ENCODE data around the gene ABHD10. TPM values are rescaled to one million over a fixed set of nuclear protein-coding genes. Genes with fewer than 3 reads are reported as not detected.

The ABHD10 gene
- total RNA-seq, 2 donors from 2014 or later = 26.2 to 26.6 TPM

DNA sequence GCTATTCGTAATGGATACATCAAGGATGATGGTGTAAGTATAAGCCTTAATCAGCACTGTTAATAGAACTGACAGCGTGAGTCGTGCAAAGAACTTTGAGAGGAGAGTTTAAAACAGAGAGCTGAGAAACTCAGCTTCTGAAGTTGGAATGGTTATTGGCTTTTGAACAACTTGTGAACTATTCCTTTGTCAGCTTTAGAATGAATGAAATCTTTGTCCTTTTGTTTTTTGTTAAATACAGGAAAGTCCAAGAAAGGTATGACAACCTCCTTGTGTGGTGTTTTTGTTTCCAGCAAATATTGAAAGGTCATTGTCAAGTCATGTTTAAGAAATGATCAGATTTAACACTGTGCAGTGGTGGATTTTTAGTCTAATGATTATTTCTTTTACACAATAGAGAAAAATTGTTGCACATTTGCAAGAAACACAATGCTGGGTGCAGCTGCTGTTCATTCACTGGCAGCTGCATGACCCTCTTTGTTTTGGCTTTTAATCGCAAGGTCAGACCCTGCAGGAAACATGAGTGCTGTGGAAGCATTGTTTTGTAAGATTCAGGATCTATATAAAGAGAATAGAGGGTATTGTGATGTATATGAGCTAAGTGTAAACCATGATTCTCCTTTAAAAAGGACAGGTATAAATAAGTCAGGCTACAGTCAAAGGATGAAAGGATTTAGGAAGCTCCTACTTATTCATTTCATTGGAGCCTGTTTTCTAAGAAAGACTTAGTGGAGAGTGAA, 21.7 kb upstream of the ABHD10 start:
- DNase-seq (no peak), ATAC-seq (no peak)
- intact Hi-C loops (cut with DNase I, micrococcal nuclease) = no loop called here

DNA sequence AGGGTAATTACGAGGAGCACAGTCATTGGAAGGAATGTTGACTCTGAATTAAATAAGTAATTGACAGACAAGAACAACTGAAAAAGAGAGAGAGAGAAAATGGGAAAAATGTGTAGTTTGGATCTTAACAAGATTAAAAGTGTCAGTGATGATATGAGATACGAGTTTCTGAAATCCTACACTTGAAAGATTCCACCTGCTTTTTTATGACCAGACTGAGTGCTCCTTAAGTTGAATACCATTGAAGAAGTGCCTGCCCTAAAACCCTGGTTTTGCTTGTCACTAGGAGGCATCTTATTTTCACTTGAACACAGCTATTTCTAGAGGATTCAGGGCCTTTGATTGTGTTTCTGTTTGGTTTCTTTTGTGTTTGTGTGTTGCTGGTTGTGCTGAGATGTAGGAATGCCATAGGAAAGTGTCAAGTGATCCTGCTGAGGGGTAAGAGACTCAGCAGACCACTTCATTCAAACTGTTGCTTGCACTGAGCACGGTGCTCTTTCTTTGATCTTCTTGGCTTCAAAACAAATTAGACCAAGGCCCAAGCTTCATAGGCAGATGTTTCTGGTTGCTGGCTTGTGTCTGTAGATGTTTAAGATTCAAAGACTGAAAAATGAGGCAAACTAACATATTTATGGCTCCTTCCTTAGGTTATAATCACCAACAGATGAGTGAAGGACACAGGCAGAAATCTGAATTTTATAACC, 17.2 kb upstream of the ABHD10 start:
- DNase-seq (no peak), ATAC-seq (no peak)
- intact Hi-C loops (cut with DNase I, micrococcal nuclease) = loop anchor here in 1 of 2 donors (10.0 kb wide), 1 partner anchor 97 kb away; no protein-coding TSS in a partner anchor

DNA sequence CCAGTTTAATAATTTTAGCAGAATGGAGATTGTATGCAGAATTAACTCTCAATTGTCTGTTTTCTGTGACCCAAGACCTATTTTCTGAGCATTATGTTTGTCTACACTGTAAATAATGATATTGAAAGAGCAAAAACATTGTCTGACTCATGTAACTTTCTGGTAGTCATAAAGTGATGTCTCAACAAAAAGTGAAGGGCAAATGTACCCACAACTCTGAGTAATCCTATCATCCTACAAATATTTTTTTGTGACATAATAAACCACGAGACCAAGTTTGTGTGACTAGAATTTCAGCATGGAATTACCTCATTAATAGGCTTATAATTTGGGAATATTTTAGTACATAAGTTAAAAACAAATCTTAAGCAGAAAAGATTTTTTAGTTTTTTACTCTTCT, 15.4 kb upstream of the ABHD10 start:
- intact Hi-C loops (cut with DNase I, micrococcal nuclease) = loop anchor here in 1 of 2 donors (10.0 kb wide), 1 partner anchor 99 kb away; no protein-coding TSS in a partner anchor
- DNase-seq = no peak
- ATAC-seq = no peak

DNA sequence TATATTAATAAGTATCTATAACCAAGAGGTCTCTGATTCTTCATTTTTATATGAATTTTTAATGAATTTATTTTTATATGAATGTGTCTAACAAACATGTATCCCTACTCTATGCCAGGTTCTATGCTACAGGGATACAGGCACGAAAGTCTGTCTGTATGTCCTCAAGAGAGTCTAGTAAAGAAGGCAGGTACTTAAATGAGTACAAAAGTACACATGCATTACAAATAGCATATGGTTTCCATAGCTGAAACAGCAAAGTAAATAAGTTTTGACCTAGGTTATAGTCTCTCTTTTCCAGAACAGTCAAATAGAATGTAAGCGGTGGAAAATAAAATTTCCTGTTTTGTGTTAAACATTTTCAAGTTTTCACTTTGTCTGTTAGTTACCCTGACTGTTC, 13.3 kb upstream of the ABHD10 start:
- DNase-seq = no peak
- ATAC-seq = peak; percentile 46
- intact Hi-C loops (cut with DNase I, micrococcal nuclease) = loop anchor here in 1 of 2 donors (5.0 to 10.0 kb wide), 2 partner anchors 101 to 298 kb away; no protein-coding TSS in a partner anchor

DNA sequence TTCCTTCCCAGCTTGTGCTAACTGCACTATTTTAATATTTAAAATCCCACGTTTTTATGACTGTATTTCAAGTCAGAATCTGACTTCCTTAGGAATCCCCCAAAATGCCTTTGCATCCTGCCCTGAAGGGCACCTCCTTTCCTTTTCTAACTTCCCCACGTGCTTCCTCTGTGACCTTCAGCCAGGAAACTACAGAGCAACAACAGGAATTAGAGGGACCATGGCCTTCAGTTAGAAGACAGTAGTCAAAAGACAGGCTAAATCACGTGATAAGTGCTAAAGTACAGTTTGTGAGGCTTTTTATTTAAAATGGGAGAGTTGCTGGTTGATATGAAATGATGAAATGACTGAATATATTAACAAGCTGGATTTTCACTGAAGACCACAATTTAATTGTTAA, 11.8 kb upstream of the ABHD10 start:
- ATAC-seq (peak; percentile 42), DNase-seq (no peak)
- intact Hi-C loops (cut with DNase I, micrococcal nuclease) = loop anchor here in 1 of 2 donors (1.0 to 10.0 kb wide), 3 partner anchors 102 to 300 kb away; no protein-coding TSS in a partner anchor

DNA sequence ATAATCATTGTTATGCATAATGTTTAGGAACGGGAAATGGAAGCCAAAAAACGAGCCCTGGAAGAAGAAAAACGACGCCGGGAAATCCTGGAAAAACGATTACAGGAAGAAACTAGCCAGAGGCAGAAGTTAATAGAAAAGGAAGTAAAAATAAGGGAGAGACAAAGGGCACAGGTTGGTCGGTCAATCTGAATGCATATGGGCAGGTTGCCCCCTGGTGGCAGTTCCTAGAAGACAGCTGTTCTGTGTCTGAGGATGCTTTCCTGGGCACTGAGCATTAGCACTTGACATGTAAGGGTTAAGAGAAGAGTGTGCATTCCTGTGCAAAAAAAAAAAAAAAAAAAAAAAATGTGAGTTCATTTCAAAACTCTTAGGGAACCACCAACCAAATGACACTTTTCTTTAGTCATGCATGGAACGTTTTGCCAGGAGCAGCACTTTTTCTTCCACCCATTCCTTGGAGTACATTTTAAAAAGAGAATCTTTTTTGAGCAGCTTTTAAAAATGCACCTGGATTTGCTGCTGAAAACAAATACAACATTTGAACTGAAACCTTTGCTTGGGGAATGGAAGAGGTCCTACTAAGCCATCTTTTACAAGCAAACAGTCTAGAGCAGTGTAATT, 11.1 kb upstream of the ABHD10 start:
- peak; percentile 78 to 94 for DNase-seq
- intact Hi-C loops (cut with DNase I, micrococcal nuclease) = loop anchor here in 1 of 2 donors (1.0 to 10.0 kb wide), 3 partner anchors 103 to 300 kb away; no protein-coding TSS in a partner anchor
- ATAC-seq = peak; percentile 99

DNA sequence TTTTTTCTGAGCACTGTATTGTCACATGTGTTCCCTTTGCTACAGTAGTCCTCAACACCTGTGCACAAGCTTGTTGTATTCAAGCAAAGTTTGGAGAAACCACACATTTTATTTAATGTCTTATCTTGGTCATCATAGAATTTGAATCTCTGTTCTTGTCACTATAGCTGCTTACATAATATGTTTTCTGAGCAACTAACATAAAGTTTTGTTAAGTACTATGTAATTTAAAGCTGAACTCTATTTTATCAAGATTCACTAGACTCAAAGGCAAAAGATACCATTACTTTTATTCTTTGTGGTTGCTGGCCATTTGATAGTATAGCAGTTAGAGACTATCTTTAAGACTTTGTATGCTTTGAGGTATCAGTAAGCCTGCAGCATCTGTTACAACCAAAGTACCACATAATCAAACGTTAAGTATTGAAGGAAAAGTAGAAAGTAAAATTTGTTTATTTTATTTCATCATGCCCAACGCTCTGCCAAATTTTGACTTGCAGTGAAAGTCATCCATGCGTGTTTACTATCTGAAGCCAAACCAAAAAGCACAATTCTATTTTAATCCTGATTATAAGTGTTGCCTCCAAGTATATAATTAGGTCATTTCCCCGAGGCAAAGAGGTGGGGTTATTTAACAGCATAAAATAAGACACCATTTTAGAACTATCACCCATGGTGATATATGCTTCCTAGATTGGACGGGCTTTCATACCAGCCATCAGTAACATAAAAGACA, 10.3 kb upstream of the ABHD10 start:
- ATAC-seq = no peak
- intact Hi-C loops (cut with DNase I, micrococcal nuclease) = loop anchor here in 1 of 2 donors (5.0 to 10.0 kb wide), 2 partner anchors 104 to 301 kb away; no protein-coding TSS in a partner anchor

DNA sequence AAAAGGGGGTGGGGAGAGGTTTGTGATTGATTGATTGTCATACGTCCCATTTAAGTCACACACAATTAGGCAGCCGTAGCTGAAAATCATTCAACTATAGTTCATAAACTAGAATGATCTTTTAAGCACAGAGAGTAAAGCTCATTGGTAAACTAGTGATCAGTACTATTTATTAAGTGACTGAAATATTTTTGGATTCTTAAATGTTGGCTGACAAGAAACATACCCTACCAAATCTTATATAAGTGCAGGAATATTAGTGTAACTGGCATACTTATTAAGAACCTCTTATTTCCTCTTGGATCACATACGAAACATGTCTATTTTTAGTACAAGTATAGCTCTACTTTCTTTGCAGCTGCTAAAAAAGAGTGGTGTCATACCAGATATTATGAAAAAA, 8.4 kb upstream of the ABHD10 start:
- DNase-seq = no peak
- no peak for ATAC-seq
- intact Hi-C loops (cut with DNase I, micrococcal nuclease) = no loop called here

More for the DNA sequence above, 10.3 kb upstream of the ABHD10 start:
- no peak for DNase-seq

DNA sequence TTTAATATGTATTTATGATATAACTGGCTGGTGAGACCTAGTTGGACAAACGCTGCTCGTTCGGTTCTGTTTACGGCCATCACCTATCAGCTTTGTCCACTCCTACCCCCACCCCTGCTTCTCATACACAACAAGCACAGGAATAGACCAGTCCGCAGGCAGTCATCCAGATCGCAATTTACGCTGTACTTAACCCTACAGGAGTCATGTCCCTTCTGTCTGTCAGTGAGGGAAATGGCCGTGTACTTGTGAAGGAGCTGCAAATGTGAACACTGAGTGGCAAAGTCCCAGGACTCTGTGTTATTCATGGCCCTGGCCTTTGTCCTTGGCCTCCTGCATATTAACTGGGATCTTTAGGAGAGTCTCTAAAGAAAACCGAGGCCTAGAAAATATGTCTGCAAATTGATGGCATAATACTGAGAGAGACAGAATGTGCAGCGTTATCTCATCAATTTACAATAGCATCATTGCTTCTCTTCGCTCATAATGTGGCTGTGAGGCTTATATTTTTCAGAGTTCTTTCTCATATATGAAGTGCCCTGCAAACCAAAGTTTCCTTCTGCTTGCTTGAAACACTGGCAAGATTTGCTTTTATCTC, 7.2 kb upstream of the ABHD10 start:
- ATAC-seq = no peak
- DNase-seq = no peak
- intact Hi-C loops (cut with DNase I, micrococcal nuclease) = no loop called here

DNA sequence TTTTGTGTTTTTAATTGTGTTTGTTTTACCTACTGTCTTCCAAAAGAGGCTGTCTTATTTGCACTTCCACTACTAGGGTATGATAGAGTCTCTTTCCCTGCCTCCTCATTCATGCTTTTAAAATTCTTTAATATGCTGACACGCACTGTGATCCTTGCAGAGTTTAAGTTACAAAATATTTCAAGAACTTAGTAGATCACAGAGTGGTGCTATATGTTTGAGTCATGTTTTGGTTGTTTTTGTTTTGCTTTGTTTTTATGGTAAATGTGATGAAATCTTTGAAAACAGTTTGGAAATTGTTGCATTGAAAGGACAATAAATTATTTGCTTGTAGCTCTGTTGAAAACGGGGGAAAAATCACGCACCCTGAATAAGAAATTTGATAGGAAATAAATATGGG, 5.9 kb upstream of the ABHD10 start:
- no peak for DNase-seq
- intact Hi-C loops (cut with DNase I, micrococcal nuclease) = no loop called here
- no peak for ATAC-seq

DNA sequence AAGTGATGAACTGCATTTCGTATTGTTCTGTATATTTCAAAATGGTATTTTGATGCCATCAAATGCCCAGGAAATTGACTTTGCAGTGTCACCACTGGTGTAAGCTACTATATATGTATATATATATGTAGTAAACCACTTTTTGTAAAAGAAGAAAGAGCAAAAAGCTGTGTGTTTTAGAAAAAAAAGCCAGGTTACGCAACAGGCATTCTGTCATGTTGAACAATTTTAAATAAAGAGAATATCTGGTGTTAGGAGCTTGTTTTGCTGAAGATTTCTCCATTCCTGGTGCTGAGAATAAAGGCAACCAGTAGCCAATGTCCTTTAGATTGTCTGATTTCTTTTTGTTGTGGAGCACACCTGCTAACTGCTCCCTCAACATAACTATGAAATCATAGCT, 3.7 kb upstream of the ABHD10 start:
- intact Hi-C loops (cut with DNase I, micrococcal nuclease) = no loop called here
- no peak for DNase-seq
- no peak for ATAC-seq

DNA sequence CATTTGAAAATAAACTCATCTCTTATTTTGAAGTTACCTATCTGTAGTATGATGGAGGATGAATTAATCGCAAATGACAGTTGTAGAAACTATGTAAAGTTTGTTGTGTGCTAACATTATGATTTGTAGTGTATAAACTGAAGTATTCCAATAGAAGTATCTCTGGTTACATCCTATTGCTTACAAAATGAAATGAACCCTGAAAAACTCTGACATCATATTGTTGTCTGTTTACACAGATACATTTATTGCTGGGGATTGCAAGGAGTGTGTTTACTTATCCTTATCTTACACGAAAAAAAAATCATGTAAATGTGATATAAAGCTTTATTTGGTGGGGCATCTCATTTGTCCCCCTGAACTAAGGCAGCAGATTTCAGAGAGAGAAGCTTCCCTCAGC, 2.6 kb upstream of the ABHD10 start:
- DNase-seq (no peak), ATAC-seq (no peak)
- intact Hi-C loops (cut with DNase I, micrococcal nuclease) = no loop called here

DNA sequence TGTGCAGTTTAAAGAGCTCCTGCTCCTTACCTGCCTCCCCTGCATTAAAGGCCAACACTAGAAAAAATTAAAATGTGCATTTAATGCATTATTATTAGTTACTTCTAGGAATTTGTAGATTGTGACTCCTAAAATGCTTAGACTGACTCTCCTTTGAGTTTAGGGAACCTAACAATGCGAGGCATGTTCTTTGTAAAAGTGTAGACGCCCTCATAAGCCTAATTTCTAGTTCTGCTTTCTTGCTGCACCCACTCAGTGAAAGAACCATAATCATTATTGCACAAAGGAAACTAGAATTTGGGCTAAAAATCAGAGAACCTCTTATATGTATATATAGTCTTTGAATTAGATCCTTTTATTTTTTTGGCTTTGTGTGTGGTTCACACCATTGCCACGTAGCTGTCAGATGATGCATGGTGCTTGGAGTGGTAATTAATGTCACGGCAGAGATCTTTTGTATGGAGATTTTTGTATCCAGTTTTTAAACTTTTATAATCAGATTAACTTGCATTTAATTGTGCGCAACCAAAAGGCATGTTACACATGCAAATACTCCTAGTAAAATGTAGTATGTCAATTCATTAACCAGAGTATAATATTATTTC, 710 bp downstream of the ABHD10 start:
- peak; percentile 2 for ATAC-seq
- DNase-seq = no peak
- intact Hi-C loops (cut with DNase I, micrococcal nuclease) = no loop called here

DNA sequence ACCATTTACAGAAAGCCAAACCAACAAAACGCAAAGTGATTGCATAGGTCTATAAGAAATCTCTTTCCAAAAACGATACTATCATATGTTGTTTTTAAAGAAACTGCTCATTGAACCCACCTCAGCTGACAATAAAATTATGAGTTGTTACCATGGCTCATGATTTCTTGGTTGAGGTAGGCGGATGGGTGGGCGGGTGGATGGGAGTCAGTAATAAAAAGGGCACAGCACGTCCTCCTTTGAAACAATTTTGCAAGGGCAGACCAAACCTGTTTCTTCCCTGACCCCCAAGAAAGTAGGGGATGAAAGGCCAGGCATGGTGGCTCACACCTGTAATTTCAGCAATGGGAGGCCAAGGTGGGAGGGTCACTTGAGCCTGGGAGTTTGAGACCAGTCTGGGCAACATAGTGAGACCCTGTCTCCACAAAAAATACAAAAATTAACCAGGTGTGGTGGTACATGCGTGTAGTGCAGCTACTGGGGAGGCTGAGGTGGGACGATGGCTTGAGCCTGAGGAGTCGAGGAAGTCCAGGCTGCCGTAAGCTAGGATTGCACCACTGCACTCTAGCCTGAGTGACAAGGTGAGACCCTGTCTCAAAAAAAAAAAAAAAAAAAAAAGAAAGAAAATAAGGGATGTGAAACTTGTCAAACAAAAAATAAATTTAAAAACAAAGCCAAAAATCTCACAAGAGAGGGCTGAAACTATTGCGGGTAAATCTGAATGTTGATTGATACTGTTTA, 2.1 kb downstream of the ABHD10 start:
- DNase-seq (no peak), ATAC-seq (no peak)
- intact Hi-C loops (cut with DNase I, micrococcal nuclease) = no loop called here

DNA sequence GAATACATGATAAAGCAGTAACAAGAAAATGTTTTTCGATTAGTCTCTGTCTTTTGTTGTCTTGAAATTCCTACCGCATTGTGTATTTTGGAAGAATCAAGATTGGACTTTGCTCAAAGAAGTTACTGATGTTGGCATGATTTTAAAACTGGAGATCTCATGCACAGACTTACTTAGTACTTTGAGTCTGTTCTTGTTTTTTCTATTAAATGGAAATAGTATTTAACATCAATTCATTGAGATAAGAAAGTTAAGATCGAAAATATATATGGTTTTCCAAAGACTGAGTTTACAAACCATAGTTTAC, 2.6 kb downstream of the ABHD10 start:
- ATAC-seq = no peak

DNA sequence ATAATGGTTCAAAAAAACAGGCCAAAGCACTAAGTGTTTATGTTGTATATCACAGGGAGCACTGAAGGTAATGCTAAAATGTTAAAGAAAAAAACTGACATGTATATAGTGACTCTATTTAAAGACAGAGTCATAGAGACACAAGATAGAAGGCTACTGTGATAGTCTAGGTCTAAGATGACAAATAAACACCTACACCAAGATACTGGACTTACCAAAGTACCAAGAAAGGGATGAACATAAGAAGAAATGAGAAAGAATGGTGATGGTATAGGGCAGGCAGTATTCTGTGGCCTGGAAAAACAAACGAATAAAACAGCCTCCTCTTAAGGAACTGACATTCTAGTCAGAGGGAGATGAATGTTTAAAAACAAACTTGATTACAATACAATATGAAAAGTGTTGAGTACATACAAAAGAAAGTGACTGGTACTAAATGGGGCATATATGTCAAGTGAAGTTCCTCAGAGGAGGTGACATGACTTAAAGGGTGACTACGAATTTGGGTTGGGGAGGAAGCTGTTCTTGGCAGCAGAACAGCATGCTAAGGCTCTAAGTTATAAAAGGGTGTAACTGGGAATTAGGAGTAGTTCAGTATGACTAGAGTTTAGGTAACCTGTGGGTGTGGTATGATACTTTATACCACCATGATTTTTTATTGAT, 5.9 kb downstream of the ABHD10 start:
- intact Hi-C loops (cut with DNase I, micrococcal nuclease) = no loop called here
- peak; percentile 37 for ATAC-seq
- DNase-seq = no peak

More for the DNA sequence above, 2.6 kb downstream of the ABHD10 start:
- intact Hi-C loops (cut with DNase I, micrococcal nuclease) = no loop called here
- no peak for DNase-seq

DNA sequence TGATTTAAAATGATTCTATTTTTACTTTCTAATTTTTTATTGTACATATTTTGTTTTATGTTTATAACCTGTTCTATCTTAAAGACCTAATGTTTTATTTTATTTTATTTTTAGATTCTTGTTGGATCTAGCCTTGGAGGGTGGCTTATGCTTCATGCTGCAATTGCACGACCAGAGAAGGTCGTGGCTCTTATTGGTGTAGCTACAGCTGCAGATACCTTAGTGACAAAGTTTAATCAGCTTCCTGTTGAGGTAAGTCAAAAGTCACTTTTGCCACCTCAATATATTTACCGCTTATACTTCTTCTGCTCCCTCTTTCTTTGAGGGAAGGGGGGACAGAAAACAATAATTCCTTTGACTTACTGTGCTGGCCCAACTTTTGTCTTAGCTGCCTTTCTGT, 8.0 kb downstream of the ABHD10 start:
- ATAC-seq = no peak
- intact Hi-C loops (cut with DNase I, micrococcal nuclease) = no loop called here
- DNase-seq = no peak
